AG08396 (cell line): Measurements from ENCODE around the gene CCN2.
A peak's percentile ranks its signal among the peaks of the same experiment; 100 is the strongest.

ENCODE experiments used
- DNase-seq: peaks from one replicate; pipeline ENCODE4 v3.0.0; 2012; ENCODE audit warnings: low spot score, mixed read lengths

CCN2 gene, protein sequence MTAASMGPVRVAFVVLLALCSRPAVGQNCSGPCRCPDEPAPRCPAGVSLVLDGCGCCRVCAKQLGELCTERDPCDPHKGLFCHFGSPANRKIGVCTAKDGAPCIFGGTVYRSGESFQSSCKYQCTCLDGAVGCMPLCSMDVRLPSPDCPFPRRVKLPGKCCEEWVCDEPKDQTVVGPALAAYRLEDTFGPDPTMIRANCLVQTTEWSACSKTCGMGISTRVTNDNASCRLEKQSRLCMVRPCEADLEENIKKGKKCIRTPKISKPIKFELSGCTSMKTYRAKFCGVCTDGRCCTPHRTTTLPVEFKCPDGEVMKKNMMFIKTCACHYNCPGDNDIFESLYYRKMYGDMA

DNA sequence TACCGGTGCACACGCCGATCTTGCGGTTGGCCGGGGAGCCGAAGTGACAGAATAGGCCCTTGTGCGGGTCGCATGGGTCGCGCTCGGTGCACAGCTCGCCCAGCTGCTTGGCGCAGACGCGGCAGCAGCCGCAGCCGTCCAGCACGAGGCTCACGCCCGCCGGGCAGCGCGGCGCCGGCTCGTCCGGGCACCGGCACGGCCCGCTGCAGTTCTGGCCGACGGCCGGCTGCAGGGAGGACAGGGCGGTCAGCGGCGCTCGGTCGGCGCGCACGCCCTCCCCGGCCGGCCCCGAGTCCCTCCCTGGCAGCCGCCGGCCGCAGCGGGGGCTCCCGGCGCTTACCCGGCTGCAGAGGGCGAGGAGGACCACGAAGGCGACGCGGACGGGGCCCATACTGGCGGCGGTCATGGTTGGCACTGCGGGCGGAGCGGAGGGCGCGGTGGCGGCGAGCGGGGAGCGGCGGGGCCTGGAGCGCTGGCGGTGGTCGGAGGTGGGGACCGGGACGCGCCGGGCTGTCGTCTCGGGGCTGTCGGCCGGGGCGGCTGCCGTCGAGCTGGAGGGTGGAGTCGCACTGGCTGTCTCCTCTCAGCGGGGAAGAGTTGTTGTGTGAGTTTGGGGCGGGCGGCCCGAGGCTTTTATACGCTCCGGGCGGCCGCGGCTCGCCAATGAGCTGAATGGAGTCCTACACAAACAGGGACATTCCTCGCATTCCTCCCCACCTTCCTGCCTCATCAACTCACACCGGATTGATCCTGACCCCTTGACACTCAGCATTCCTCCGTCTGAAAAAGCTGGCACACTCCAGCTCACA is at the start of gene CCN2:
Gene CCN2 (minus strand): TSS at position 606 of the 809 bp plus-strand sequence. CDS start 200 bp downstream, at position 406.
- DNase-seq, result peak; percentile 92

DNA sequence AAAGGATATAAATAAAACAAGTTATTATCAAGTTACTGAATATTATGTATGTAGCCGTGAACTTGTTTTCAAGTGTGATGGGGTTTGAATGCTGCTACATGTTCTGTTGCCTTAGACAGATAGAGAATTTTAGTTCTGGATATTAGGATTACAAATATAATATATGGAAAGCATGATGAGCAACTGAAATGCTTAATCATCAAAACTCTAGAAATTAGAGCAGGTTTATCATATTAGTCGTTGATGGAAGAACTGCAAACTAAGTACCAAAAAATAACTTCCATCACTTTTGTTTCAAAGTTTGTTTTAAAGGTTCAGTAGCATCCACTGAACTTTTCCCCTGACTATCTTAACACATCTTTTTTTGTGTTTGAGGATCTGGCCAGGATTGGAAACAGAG is 49.1 kb upstream of the CCN2 start:
- DNase-seq, result no peak

DNA sequence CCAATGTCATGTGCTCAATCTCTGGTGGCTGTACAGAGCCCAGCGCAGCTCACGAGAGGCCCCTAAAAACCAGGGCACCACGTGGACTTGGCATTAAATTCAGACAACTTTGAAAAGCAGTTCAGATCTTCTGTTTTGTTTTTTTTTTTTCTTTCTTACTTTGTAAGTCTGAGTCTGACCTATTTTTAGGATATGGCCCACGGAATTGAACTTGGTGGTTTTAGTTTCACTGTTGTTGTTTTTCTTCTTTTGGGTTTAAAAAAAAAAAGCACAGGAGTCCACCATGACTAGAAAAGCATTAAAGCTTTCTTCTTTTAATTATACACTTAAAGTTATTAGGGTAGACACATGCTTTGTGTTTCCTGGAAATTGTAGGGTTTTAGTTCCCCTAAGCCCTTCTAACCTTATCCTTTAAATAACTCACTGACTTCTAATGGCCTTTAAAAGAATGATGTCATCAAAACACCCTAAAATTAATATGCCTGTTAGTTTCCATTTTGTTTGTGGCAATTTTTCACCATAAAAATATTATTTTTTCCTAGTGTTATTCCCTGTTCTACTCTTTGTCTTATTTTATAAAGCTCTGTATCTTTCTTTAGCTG is 48.5 kb upstream of the CCN2 start:
- DNase-seq, result no peak

DNA sequence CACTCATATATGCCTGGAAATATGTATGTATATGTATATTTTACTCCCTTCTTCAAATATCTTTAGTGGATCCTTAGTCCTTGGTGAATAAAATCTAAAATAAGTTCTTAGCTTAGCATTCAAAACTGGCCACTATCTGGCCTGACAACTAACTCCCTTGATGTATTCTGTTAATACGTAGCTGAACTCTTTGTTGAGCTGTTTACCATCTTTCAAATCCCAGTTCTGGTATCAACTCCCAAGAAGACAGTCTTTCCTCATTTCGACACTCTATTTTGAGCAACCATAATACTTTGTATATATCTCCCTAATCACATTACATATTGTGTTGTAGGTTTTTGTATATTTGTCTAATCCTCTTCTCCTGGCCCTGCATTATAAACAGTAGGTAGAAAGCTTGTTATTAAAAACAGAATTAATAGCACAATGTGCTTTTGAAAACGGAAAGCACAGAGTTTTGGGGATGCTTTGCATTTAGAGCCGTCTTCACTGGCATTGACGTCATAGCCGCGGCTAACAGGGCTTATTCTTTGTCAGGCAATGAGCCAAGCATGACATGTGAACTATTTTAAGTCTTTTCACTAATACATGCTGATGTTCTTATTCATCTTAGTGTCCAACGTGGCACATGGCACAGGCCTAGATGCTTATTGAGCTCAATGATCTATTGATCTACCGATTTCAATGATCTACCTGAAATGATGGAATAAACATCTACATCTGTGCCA is 47.2 kb upstream of the CCN2 start:
- peak; percentile 37 for DNase-seq

DNA sequence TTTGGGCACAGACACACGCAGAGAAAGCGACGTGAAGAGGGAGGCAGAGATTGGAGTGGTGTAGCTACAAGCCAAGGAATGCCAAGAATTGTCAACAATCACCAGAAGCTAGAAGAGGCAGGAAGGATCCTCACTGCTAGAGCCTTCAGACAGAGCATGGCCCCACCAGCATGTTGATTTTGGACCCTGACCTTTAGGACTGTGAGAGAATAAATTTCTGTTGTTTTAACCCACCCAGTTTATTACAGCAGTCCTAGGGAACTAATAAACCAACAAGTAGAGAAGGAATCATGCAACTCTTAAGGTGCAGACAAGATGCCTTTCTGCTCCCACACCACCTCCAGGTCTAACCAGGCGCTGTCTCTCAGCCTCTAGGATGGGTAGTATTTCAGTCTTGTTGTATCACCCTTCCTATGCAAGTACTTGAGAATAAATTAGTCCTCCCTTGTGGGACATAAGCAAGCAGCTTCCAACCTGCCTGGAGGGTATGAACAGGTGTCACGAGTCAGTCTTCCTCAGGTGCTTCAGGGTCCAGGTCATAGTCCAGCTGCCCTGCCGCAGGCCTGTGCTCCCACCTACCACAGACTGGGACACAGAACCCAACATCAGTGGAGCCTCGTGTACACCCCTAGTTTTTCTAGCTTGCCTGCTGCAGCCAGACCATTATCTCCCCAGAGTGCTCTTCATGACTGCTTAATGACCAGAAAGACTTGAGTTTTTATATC is 46.4 kb upstream of the CCN2 start:
- no peak for DNase-seq

DNA sequence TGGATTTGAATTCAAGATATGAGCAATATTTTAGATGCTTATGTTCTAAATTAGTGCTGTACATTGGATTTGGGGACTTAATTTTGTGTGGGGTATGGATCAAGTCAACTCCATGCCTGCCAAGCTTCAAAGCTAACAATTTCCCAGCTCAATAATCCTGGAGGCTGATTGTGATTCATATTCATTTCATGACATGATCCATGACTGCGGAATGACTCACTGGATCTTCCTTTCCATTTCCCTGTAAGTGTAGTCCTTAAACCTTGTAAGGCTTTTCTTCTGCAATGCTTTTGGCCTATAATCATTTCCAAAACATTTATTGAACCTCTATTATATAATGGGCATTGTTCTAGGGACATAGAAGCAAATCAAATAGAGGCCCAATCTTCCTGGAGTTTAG is 44.7 kb upstream of the CCN2 start:
- DNase-seq, result peak; percentile 50

DNA sequence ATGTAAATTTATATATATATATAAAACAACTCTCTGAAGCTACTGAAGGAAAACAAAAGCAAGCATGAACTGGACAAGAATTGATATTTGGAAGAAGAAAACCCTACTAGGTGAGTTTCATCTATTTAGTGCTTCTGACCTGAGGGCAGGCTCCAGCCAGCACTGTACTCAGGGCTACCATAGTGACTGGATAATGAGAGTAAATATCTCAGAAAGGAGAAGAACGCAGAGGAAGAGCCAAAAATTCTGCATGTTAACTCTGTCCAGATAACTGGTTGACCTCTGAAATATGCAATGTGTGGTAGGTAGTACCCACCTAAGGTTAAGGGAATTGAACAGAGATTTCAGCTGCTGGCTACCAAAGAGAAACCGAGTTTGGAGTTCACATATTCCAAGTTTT is 41.4 kb upstream of the CCN2 start:
- no peak for DNase-seq

DNA sequence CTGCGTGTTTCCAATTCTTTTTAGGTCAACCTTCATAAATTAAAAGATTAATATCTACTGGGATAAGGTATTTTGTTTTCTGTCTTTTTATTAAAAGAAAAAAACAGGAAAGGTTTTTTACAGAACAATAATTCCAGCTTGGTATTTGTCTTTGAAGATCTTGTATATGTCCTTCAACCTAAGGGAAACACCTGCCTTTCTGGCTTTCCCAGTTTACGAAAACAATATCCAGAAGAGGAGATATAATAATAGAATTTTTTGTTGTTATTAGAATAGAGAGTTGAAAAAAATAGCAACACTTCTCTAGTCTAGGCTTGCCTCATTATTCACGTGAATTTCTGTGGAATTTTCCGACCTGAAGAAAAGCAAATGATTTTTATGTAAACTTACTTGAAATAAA is 37.9 kb upstream of the CCN2 start:
- no peak for DNase-seq

DNA sequence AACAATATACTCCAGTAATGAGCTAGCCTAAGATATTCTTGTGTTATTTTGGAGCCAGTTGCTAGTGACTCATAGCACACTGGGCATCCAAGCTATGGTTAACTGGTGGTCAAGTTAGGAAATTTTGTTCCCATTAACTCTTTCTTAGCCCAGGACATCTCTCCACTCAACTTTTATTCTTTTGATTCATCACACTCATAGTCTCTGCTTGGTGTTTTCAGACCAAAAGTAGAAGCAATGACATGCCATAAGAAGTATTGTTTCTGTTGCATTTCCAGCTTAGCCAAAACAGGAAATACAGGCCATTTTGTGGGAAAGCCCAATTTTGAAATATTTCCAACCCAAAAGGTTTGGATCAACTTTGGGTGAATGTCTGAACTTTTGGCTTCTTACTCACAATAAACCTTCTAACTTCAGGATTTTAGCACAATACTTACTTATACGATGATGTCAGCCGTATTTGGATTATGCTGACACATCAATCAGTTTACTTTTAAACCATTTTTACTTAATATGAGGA is 31.6 kb upstream of the CCN2 start:
- peak; percentile 45 for DNase-seq

DNA sequence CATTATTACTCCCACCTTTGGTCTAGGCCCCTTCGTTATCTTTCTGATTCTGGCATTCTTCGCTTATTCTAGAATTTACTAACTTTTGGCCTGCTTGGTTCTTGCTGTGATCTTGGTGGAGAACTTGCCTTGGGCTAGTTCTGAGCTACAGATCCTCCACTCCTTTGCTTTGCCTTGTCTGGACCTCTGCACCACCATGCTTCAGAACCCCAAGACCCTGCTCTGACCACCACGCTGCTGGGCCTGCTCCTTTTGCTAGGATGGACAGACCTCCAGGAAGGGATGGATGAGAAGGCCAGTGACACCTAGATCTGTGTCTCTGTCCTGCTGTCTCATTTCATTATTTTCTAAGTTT is 30.4 kb upstream of the CCN2 start:
- no peak for DNase-seq

DNA sequence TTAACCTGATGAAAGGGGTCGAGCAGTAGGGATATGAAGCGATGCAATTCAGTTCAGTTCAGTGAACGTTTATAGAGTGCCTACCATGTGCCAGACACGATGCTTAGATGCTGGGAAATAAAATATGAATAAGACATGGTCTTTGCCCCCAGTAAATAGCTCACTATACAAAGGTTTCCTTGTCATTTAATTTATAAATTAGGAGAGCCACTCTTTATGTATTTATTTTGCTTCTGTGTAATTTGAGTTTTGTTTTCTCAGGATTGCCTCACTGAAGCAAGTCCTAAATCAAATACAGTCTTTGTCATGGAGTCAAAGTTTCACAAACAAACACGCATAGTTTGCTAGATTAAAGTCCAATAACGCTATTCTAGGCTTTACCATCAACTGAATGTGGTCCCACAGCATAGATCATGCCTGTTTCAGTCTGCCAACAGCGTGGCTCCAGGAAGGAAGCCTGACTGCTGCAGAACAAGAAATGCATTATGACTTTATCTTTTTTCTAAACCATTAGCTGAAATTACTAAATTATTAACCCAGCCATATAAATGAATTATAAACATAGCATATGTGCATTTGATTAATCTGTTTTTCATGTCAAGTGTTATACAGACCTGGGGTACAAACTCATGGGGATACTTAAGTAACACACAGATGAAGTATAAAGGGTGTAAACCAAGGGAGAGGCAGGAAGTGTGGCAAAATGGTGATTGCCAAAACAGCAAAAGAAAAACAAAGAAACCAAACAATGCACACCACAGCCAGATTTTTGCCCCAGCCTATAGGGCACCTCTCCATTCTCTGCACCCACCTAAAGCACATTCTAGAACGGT is 29.8 kb upstream of the CCN2 start:
- DNase-seq, result no peak

DNA sequence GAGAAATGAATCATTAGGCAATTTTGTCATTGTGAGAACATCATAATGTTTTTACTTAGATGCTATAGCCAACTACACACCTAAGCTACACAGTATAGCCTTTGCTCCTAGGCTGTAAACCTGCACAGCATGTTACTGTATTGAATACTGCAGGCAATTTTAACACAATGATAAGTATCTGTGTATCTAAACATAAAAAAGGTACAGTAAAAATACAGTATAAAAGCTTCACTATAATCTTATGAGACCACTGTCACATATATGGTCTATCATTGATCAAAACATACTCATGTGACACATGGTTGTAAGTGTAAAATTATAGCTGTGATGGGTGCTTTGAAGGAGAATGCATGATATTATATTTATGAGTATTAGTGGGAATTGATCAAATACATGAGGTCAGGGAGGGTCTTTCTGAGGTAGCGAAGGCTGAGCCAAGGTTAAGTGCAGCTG is 29.2 kb upstream of the CCN2 start:
- DNase-seq, result no peak

DNA sequence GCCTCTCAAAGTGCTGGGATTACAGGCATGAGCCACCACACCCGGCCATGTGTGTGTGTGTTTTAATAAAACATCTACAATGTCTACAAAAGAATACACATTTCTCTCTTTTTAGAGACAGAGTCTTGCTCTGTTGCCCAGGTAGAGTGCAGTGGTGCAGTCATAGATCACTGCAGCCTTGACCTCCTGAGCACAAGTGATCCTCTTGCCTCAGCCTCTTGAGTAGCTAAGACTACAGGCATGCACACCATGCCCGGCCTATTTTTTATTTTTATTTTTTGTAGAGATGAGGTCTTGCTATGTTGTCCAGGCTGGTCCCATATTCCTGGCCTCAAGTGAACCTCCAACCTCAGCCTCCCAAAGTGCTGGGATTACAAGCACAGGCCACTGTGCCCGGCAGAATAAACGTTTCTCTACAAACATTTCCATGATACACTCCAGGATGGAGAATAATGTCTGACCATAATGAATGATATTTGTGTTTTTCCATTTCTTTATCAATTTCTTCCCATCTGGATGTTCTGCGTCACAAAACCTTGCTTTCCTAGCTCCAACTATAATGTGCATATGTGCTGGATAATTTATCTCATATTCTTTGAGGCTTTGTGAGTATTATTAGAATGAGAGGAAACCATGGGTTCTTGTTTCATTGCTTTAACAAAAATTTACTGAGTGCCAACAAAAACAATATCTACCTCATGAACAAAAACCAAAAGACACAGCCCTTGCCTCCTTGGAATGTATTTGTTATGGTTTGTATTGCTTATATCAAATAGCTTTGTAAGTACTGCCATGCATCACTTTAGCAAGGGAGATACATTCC is 28.6 kb upstream of the CCN2 start:
- DNase-seq, result peak; percentile 23

DNA sequence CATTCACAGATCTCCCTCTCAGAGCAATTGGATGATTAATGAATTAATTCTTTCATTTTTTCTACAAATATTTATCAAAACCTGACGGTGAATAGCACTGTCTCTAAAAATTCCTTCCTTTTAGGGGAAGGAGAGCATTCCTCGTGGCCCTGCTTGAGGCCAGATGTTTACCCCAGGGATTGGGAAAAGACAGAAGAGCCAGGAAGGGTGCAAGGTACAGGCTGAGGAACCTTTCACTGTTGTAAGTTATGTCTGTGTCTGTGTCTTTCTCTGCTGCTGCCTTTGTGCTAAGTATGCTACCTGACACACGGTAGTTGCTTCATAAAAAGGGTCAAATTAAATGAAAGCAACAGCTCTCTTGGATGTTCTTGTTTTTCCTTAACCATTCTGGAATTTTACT is 27.4 kb upstream of the CCN2 start:
- DNase-seq, result no peak

DNA sequence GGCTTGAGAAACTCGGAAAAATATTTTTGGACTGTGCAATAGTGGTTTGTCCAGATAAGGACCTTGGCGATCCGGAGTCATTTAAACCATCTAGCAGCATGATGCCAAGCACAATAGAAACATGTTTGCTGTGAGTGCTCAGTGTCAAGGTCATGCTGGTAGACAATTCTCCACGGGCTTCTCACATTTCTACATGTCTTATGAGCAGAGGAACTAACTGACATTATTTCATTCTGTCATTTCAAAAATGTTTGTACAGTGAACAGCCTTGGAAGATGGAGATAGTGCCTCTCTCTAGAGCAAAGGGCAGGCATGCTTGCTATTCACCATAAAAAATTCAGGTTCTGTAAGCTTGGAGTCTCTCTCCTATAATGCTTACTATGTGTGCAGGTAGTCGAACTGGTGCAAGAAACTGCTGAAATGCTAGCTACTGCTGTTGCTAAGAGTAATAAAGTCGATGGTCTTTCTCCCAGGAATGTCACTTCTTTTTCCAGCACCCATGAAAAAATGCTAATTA is 25.4 kb upstream of the CCN2 start:
- DNase-seq, result no peak

DNA sequence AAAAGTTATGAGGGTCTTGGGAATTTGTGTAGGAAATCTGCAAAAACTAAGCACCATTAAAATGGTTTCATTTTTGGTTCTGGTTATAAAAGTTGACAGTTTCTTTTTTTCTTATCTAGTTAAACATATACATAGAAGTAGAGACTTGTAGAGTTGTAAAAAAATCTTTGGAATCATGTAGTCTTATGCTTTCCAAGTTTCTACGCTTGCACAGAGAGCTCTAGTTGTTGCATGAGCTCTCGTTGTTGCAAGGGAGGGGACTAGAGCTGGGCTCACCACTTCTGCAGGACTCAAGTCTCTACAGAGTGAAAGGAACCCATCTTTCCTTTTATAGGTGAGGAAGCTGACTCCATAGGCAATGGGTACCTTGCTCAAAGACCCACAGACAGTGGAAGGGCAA is 21.6 kb upstream of the CCN2 start:
- DNase-seq, result no peak

DNA sequence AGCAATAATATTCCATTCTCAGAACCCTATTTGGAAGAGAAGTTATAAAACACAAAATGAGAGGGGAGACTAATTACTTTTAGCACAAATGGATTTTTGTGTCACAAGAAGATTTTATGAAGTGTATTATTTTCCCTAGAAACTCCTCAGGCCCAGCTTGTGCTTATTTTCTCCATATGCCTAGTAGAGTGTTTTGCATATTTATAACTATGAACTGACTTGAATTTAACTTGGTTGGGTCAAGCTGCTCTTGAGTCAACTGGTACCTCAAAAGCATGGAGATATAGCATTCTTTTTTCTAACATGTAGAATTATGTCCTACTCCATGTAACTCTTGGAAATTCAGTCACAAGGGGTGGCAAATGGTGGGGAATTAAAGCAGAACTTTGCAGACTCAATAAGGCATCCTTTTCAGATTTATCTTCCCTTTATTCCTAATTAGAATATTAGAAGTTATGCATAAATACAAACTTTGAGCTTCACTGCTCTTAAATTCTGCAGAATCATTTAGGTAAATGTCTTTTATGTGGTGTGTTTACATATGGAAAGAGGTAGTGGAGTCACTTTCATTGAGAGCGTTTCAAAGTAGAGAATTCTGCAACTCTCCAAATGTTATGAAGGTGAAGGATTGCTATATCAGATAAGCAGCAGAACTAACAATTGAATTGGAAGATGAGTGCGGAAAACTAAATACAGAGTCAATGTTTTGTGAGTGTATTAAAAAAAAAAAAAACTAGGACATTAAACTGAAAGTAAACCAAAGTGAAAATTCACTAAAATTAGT is 19.1 kb upstream of the CCN2 start:
- no peak for DNase-seq

DNA sequence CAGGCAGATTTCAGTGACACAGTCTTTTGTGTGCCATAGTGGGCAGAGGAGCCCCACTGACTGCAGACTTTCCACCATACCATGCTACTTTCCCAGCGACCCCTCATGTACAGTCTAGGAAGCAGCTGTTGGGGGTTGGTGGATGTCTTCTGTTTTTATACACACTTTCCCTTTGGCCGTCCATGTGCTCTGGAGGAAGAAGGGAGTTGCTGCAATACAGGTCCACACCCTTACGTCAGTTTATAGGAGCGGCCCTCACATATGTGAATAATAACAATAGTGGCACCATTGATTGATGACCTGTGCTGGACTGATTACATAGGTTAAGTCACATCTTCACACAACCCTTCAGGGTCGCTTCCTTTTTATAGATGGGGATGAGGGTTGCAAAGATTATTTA is 17.5 kb upstream of the CCN2 start:
- no peak for DNase-seq

DNA sequence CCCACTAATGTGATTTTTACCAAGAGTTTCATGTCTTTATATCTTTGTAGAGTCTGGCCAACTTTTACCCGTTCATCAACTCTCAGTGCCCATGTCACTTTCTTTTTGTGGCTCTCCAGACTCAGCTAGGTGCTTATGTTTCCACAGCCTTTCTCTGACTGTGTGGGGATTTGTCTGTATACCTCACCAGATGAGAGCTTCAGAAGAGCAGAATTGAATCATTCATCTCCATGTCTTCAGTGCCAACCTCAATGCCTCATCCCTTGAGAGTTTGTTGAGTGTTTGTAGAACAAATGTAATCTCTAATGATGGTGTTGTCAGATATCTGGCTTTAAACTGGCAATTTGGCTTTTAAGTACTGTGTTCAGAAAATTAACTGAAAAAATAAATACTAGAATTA is 16.8 kb upstream of the CCN2 start:
- DNase-seq, result no peak
